Right atrium auricular region (tissue), 2 donors: Measurements from ENCODE around the gene CCDC175. TPM values are rescaled to one million over a fixed set of nuclear protein-coding genes. Genes with fewer than 3 reads are reported as not detected.

Experiments used
- DNase-seq: peaks from one replicate; pipeline ENCODE4 v3.0.0-alpha.2; 2019; ENCODE audit warnings: low spot score
- H3K27ac ChIP-seq, 2 donors: fragments of 200-600 bp; sonication (generic); 1 replicate in 1 of 2; 2 replicates in 1 of 2; pipeline ENCODE4 v1.5.1; 2016 to 2019
- H3K27me3 ChIP-seq, 2 donors: fragments of 200-600 bp; sonication (generic); one replicate each; pipeline versions ENCODE4 v1.5.1 to v1.6.0; 2017 to 2019
- H3K36me3 ChIP-seq: fragments of 200-600 bp; sonication (generic); one replicate; pipeline ENCODE4 v1.5.1; 2016
- H3K4me1 ChIP-seq, 2 donors: fragments of 200-600 bp; sonication (generic); one replicate each; pipeline versions ENCODE4 v1.5.1 to v1.6.0; 2017 to 2019
- H3K4me3 ChIP-seq, 2 donors: fragments of 200-600 bp; sonication (generic); 1 replicate in 1 of 2; 2 replicates in 1 of 2; pipeline ENCODE4 v1.5.1; 2017 to 2019; ENCODE audit warnings: mild to moderate bottlenecking in 1 of 2, moderate library complexity in 1 of 2
- H3K9me3 ChIP-seq, 2 donors: fragments of 200-600 bp; sonication (generic); one replicate each; pipeline ENCODE4 v1.5.1; 2019
- CTCF ChIP-seq, 2 donors: fragments of 200-600 bp; sonication (generic); IDR thresholded peaks; one replicate each; pipeline ENCODE4 v1.5.1; 2019; ENCODE audit warnings: antibody characterized with exemption in 2 of 2
- total RNA-seq, 2 donors: library from RNA; depleted of rRNA; stranded (reverse); fragments of >200 nt; gene quantifications; one replicate each; pipeline ENCODE4 v1.1.0, GENCODE V29; 2016

CCDC175 gene
- total RNA-seq, 2 donors from 2014 or later = not detected

- H3K27me3 ChIP-seq = no peaks in the 10 kb centered on the region
- no peak overlapping the region for H3K4me3 ChIP-seq
- no peak overlapping the region for H3K27ac ChIP-seq
- H3K4me1 ChIP-seq = no peaks in the 10 kb centered on the region
- no peaks in the 10 kb centered on the region for H3K36me3 ChIP-seq
- TF ChIP-seq CTCF (IDR thresholded peaks at IDR 0.05) = no peak
- DNase-seq = no peak
- no peaks in the 10 kb centered on the region for H3K9me3 ChIP-seq
Measured at GRCh38 chr14:59565087-59565486, 11.5 kb downstream of the CCDC175 start.

- no peak overlapping the region for H3K27ac ChIP-seq
- no peak overlapping the region for H3K4me3 ChIP-seq
- no peaks in the 10 kb centered on the region for H3K36me3 ChIP-seq
- H3K4me1 ChIP-seq = no peaks in the 10 kb centered on the region
- no peak for TF ChIP-seq CTCF (IDR thresholded peaks at IDR 0.05)
- no peaks in the 10 kb centered on the region for H3K27me3 ChIP-seq
- H3K9me3 ChIP-seq = no peaks in the 10 kb centered on the region
- no peak for DNase-seq
Measured at GRCh38 chr14:59564366-59564765, 12.2 kb downstream of the CCDC175 start.

DNA sequence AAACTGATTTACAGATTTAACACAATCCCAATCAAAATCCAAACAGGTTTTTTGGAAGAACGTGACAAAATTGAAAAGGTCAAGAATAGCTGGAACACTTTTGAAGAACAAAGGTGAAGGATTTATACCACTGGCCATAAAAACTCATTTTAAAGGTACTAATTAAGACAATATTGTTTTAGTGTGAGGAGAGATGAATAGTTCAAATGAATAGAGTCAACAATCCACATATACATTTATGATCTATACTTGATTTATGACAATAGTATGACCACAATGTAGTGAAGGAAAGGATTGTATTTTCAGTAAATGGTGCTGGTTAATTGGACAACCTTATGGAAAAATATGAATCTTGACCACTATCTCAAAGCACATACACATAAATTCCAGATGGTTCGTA is 29.3 kb downstream of the CCDC175 start:
- no peaks in the 10 kb centered on the region for H3K9me3 ChIP-seq
- no peak overlapping the region for H3K4me3 ChIP-seq
- no peak for TF ChIP-seq CTCF (IDR thresholded peaks at IDR 0.05)
- no peaks in the 10 kb centered on the region for H3K27me3 ChIP-seq
- DNase-seq = no peak
- no peaks in the 10 kb centered on the region for H3K4me1 ChIP-seq
- H3K36me3 ChIP-seq = no peaks in the 10 kb centered on the region
- no peak overlapping the region for H3K27ac ChIP-seq

DNA sequence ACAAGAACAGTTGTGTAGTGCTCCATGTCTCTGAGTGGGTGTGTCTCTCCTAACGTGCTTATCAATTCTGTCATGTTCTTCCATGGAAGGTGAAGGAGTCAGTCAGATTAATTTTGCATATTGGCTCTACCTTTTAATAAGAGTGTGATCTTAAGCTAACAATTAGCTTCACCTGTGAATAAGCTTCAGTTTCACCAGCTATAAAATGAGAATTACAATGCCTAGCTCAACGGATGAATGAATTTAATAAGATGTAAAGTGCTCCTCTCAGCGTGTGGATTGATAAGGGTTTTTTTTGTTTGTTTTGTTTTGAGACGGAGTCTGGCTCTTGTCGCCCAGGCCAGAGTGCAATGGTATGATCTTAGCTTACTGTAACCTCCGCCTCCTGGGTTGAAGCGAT is 32.7 kb downstream of the CCDC175 start:
- H3K36me3 ChIP-seq = no peaks in the 10 kb centered on the region
- DNase-seq = no peak
- no peak overlapping the region for H3K4me3 ChIP-seq
- H3K27me3 ChIP-seq = no peaks in the 10 kb centered on the region
- H3K27ac ChIP-seq = no peak overlapping the region
- no peak for TF ChIP-seq CTCF (IDR thresholded peaks at IDR 0.05)
- H3K9me3 ChIP-seq = no peaks in the 10 kb centered on the region
- no peaks in the 10 kb centered on the region for H3K4me1 ChIP-seq

DNA sequence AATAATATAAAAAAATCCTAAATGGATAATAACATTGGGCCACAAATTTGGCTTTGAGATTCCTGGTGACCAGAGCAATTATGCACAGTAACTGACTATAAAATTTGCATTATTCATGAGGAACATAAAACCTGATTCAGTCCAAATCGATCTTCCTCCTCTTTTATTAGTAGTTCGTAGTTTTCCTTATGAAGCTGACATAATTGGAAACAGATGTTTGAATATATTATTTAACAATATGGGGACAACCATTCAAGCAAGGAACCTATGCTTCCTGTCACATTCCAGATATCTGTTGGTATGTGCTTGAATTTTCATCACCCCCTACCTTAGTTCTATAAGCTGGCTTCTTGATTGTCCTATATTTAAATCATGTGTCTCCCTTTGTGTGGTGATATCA is 34.9 kb downstream of the CCDC175 start:
- Histone ChIP-seq H3K4me3 (no peak overlapping the region), H3K27ac (no peak overlapping the region), H3K9me3 (no peaks in the 10 kb centered on the region), H3K36me3 (no peaks in the 10 kb centered on the region), H3K27me3 (no peaks in the 10 kb centered on the region), H3K4me1 (no peaks in the 10 kb centered on the region)
- no peak for TF ChIP-seq CTCF (IDR thresholded peaks at IDR 0.05)
- DNase-seq = no peak

- no peaks in the 10 kb centered on the region for H3K4me1 ChIP-seq
- H3K27ac ChIP-seq = no peak overlapping the region
- no peak for TF ChIP-seq CTCF (IDR thresholded peaks at IDR 0.05)
- no peak overlapping the region for H3K4me3 ChIP-seq
- no peaks in the 10 kb centered on the region for H3K27me3 ChIP-seq
- no peak for DNase-seq
- no peaks in the 10 kb centered on the region for H3K36me3 ChIP-seq
- no peaks in the 10 kb centered on the region for H3K9me3 ChIP-seq
Measured at GRCh38 chr14:59540852-59541251, 35.8 kb downstream of the CCDC175 start.
